ENCODE data around the gene CCDC116. TPM values are rescaled to one million over a fixed set of nuclear protein-coding genes. Genes with fewer than 3 reads are reported as not detected.

The CCDC116 gene, protein sequence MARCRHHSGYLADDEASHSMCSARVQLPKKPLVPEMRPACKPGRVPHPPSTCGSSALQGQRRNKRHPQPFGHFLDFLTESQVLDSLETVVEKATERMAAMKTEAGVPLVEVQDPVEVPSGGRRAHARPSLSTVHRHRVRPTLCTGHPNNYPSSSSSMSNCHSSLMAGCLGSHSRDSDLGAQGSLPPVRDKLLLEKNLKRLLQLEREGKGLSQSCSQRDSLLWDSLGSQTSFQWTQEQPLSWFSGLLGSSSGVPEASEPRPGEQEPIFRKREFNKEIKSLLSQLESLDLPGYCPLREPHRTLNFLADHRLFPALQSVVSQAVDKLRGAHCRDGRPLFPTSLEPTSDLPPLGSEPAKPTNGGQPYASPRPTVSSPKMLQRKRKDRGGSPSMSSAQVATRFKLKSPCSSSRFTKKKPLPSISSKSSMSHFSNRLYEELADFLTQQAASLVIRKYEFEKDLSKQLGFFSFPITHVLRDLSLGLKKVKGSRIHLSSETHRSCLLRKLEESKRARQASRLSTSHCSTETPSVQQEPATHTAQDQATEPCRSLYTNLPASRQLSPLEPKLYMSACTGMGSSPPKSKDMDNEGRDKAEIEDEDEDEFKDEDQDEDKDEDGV
- total RNA-seq, result 1 to 10 TPM in 1 of 4 donors, under 1 TPM in 3; 0.22 to 2.0 (median 0.36) TPM

DNA sequence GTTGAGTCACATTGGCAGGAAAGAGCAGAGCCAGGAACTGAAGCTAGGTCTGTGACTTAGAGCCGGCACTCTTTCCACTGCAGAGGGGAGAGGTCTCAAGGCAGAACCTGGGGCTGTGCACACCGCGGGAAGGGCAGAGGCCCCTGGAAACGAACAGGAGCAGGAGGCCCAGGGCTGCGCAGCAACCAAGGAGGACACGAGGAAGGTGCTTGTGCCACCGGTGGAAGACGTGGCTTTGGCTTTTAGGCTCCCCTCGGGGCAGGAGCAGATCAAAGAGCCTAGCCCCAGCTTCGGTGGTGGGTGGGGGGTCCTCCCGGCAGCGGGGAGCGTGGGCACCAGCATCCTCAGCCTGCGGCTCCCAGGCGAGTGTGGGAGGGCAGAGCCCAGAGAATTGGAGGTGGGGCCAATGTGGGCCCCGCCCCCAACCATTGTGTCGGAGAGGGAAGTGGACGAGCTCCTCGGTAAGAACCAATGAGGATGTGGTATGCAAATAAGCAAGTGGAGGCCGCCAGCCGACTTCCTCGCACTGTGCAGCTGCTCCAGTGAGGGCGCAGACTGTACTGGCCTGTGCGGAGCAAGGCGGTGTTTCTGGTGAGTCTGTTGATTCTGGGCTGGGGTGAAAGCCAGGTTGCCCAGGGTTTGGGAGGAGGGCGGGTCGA, at the start of gene CCDC116:
TSS of gene CCDC116 (plus strand) at position 524 of the 659 bp plus-strand sequence. CDS start 422 bp downstream, outside the sequence.
- peaks cover 0 to 10% (median 0%) of the 10 kb centered on the region in 3 donors for H3K36me3 ChIP-seq
- no peak for DNase-seq (ENCODE audit: low spot score in 2 of 2)
- no peak within 1 kb of the TSS for H3K27ac ChIP-seq
- no peaks in the 10 kb centered on the region for H3K27me3 ChIP-seq
- 81 to 85% methylated on average over 27 of the region's 27 CpGs for WGBS, 2 donors
- H3K9me3 ChIP-seq, result no peaks in the 10 kb centered on the region
- no peak within 1 kb of the TSS for H3K4me3 ChIP-seq
- TF ChIP-seq, protein P1, sequence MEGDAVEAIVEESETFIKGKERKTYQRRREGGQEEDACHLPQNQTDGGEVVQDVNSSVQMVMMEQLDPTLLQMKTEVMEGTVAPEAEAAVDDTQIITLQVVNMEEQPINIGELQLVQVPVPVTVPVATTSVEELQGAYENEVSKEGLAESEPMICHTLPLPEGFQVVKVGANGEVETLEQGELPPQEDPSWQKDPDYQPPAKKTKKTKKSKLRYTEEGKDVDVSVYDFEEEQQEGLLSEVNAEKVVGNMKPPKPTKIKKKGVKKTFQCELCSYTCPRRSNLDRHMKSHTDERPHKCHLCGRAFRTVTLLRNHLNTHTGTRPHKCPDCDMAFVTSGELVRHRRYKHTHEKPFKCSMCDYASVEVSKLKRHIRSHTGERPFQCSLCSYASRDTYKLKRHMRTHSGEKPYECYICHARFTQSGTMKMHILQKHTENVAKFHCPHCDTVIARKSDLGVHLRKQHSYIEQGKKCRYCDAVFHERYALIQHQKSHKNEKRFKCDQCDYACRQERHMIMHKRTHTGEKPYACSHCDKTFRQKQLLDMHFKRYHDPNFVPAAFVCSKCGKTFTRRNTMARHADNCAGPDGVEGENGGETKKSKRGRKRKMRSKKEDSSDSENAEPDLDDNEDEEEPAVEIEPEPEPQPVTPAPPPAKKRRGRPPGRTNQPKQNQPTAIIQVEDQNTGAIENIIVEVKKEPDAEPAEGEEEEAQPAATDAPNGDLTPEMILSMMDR (IDR thresholded peaks at IDR 0.05), result no peak
- TF ChIP-seq EP300 (IDR thresholded peaks at IDR 0.05), result no peak
- TF ChIP-seq POLR2A (IDR thresholded peaks at IDR 0.05), result no peak
- peaks cover 0 to 26% (median 6%) of the 10 kb centered on the region in 4 donors for H3K4me1 ChIP-seq

DNA sequence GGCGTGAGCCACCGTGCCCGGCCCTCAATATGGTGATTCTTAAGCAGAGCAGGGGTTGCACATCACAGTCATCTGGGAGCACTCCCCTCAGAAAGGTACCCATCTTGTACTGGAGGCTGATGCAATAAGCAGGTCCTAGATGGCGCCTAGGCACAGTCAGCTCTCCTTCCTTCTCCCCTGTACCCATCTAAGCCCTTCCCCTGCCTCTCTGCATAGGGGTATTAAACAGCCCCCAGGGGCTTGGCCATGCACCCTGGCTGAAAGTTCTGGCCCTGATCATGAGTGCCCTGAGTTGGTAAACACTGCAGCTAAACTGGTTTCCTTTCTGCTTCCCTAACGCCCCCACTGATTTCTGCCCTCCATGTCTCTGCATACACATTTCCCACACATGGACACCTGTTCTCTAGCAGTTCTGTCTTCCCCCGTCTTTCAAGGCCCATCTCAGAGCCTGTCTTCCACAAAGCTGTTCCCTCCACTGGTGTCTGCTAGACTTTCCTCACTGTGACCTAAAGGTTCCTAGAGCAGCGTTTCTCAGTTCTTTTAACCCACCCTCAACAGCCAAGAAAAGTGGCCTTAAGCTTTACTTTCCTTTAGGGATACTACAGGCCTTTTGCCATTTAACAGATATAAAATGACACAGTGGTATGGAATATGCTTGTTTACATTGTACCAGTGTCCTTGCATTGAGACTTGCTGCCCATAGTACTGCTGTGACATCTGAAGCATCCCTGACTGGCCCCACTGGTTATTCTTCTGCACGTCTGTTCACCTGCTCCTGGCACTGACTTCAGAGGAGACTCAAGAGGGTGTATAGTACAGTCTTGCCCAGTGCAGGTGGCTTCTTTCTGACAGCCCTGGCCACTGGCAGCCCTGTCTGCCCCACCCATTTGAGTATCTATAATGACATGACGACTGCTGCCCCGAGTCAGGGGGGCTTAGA, 49.5 kb upstream of the CCDC116 start:
- 72 to 79% methylated on average over 10 of the region's 10 CpGs for WGBS, 2 donors
- no peak overlapping the region for H3K4me3 ChIP-seq
- no peaks in the 10 kb centered on the region for H3K27me3 ChIP-seq
- no peak for TF ChIP-seq POLR2A (IDR thresholded peaks at IDR 0.05)
- TF ChIP-seq, protein P1 (IDR thresholded peaks at IDR 0.05), result no peak
- TF ChIP-seq EP300 (IDR thresholded peaks at IDR 0.05), result no peak
- peaks cover 0 to 71% (median 34%) of the 10 kb centered on the region in 4 donors for H3K4me1 ChIP-seq
- DNase-seq (ENCODE audit: low spot score in 2 of 2), result no peak
- H3K9me3 ChIP-seq, result no peaks in the 10 kb centered on the region
- no peak overlapping the region for H3K27ac ChIP-seq
- no peaks in the 10 kb centered on the region for H3K36me3 ChIP-seq

DNA sequence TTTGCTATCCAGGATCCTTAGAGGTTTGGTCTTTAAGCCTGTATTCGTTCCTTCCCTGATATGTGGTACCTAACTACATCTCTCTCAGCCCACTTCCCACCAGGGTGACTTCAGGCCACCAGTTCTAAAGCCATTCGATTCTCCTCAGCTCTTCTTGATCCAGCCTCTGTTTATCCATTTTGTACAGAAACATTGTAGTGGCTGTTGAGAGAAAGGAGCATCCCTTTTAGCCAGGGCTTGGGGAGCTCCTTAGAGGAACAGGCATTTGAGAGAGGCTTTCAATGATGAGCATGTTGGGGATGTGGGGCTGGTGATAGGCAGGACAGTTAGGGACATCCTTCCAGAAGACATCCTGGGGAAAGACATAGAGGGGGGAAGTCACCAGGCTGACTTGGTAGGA, 47.2 kb upstream of the CCDC116 start:
- 74 to 86% methylated on average over 2 of the region's 2 CpGs for WGBS, 2 donors
- Histone ChIP-seq H3K27ac (no peak overlapping the region), H3K27me3 (no peaks in the 10 kb centered on the region), H3K9me3 (no peaks in the 10 kb centered on the region), H3K4me1 (peaks cover 0 to 71% (median 35%) of the 10 kb centered on the region in 4 donors), H3K4me3 (no peak overlapping the region), H3K36me3 (no peaks in the 10 kb centered on the region)
- DNase-seq (ENCODE audit: low spot score in 2 of 2), result no peak
- TF ChIP-seq POLR2A (IDR thresholded peaks at IDR 0.05), result no peak
- TF ChIP-seq, protein P1 (IDR thresholded peaks at IDR 0.05), result no peak
- no peak for TF ChIP-seq EP300 (IDR thresholded peaks at IDR 0.05)

DNA sequence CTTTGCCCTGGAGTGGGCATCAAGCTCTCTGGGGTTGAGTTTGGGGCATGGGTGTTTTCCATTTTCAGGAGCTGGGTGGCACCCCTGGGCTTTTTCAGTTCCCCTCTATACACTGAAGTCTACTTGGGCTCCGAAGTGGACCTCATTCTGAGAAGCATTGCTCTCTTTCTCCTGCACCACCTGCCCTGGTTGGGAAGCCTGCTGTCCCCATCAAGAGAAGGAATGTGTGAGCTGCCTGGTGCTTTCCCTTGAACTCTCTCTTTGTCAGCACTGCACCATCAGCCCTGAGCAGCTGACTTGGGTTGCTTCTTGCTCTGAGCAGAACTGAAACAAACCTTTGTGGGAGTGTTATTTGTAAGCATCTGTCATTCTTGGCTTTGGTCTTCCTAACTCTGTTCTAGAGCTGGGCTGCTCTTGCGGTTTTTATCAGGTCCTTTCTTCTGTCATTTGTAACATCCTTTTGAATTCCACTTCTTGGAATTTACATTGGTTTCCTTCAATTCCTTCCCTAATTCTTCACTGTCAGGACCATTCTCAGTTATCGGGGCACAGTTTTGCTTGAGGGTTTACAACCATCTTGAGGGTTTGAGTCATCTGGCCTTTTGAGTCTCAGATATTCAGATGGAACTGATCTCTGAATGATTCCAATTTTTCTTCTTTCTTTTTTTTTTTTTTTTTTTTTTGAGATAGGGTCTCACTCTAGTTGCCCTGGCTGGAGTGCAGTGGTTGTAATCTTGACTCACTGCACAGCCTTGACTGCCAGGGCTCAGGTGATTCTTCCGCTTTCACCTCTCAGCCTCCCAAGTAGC, 44.6 kb upstream of the CCDC116 start:
- H3K9me3 ChIP-seq, result no peaks in the 10 kb centered on the region

More for the DNA sequence above, 44.6 kb upstream of the CCDC116 start:
- Histone ChIP-seq H3K4me3 (no peak overlapping the region), H3K27ac (no peak overlapping the region), H3K27me3 (no peaks in the 10 kb centered on the region), H3K4me1 (peaks cover 0 to 70% (median 29%) of the 10 kb centered on the region in 4 donors), H3K36me3 (peaks cover 0 to 7% (median 0%) of the 10 kb centered on the region in 3 donors)
- 50 to 72% methylated on average over 4 of the region's 4 CpGs for WGBS, 2 donors
- no peak for DNase-seq (ENCODE audit: low spot score in 2 of 2)
- TF ChIP-seq POLR2A (IDR thresholded peaks at IDR 0.05), result no peak
- no peak for TF ChIP-seq EP300 (IDR thresholded peaks at IDR 0.05)
- TF ChIP-seq, protein P1 (IDR thresholded peaks at IDR 0.05), result no peak

Data from tibial nerve (tissue), 4 donors.